Fibroblast of lung (primary cell): ENCODE data around the gene GALNT2.

Experiments
- CTCF ChIP-seq, 2 donors: IDR thresholded peaks in 1 of 2; conservative IDR thresholded peaks in 1 of 2; 1 replicate in 1 of 2; 2 replicates in 1 of 2; pipeline ENCODE4 v1.5.1; 2011 to 2012; ENCODE audit warnings: low read length in 2 of 2, control low read depth in 1 of 2, inconsistent platforms in 1 of 2, low read depth in 1 of 2, mild to moderate bottlenecking in 1 of 2
- EZH2 ChIP-seq: IDR thresholded peaks from 2 replicates; pipeline ENCODE4 v1.5.1; 2012; ENCODE audit warnings: low read length, control low read depth, mild to moderate bottlenecking; ENCODE audit errors: missing control alignments

DNA sequence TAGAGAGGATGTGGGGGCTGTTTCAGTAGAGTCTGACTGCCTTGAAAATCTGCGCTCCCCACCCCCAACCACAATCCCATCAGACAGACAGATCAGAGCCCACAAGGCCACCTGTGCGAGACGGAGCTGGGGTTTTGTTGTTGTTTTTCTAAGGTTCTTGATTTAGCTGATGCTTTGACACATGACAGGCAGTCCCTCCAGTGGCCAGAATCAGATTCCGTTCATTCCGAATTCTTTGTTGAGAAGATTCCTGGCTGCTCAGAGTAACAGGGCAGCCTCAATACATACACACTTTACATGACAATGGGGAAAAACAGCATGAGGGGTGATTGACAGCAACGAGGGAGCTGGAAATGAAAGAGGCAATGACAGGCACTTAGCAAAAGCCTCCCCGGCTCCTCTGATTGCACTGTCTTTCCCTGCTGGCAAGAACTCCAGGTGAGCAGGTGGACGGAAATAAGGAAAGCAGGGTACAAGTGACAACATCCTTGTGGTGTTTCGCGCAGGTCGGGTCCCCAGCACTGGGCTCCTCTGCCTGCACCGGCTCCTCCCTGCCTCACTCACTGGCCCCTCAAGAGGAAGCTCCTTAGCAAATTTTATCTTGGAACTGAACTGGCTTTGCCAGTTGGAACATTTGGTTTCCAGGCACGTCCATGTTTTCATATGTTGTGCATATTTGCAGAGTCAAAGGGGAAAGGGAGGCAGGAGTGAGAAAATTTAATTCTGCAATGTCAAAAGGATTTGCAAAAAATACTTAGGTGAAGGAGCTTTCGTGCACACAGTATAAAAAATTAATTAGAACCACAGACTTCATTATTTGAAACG lies 210.4 kb downstream of the GALNT2 start:
- no peak for TF ChIP-seq CTCF (conservative IDR thresholded peaks at IDR 0.05 in 1 of 2, IDR thresholded peaks at IDR 0.05 in 1 of 2; ENCODE audit: low read depth in 1 of 2, low read length in 2 of 2)
- TF ChIP-seq EZH2: no peak
